Neural cell (in vitro differentiated cells): ENCODE results near the gene SMAD1. TPM values are rescaled to one million over a fixed set of nuclear protein-coding genes. Genes with fewer than 3 reads are reported as not detected.

Experiments used
- H2AFZ ChIP-seq: fragments of 200-600, 300-800 bp; sonication (generic), shearing (Covaris generic); 2 replicates; pipeline ENCODE4 v1.6.0; 2014; ENCODE audit warnings: low read depth, mild to moderate bottlenecking, antibody characterized with exemption, low read length, moderate library complexity
- H3F3A ChIP-seq: fragments of 200-600 bp; shearing (Covaris generic); 2 replicates; pipeline ENCODE4 v1.6.1; 2016; ENCODE audit warnings: mild to moderate bottlenecking, moderate library complexity, mixed read lengths, antibody characterized with exemption, low read length; ENCODE audit not compliant: insufficient read depth, poor library complexity, severe bottlenecking
- H3K27ac ChIP-seq: fragments of 200-600, 300-800 bp; sonication (generic), shearing (Covaris generic); 2 replicates; pipeline ENCODE4 v1.5.1; 2014; ENCODE audit warnings: mild to moderate bottlenecking, low read length, moderate library complexity
- H3K27me3 ChIP-seq: fragments of 300-800, 200-600 bp; sonication (generic), shearing (Covaris generic); 2 replicates; pipeline ENCODE4 v1.6.0; 2014; ENCODE audit warnings: mild to moderate bottlenecking, low read depth, low read length, moderate library complexity; ENCODE audit not compliant: insufficient read depth
- H3K36me3 ChIP-seq: fragments of 300-800, 200-600 bp; sonication (generic), shearing (Covaris generic); 2 replicates; pipeline ENCODE4 v1.5.1; 2014; ENCODE audit warnings: mild to moderate bottlenecking, antibody characterized with exemption, low read length, moderate library complexity; ENCODE audit not compliant: insufficient read depth
- H3K4me2 ChIP-seq: fragments of 300-800, 200-600 bp; sonication (generic), shearing (Covaris generic); 2 replicates; pipeline ENCODE4 v1.6.0; 2014; ENCODE audit warnings: mild to moderate bottlenecking, low read length
- H3K4me3 ChIP-seq: fragments of 300-800, 200-600 bp; sonication (generic), shearing (Covaris generic); 2 replicates; pipeline ENCODE4 v1.5.1; 2014; ENCODE audit warnings: mild to moderate bottlenecking, low read length, moderate library complexity
- H3K79me2 ChIP-seq: fragments of 200-600 bp; shearing (Covaris generic); replicated peaks from 2 replicates; pipeline ENCODE4 v1.6.0; 2014; ENCODE audit warnings: mild to moderate bottlenecking, low read length, moderate library complexity; ENCODE audit not compliant: insufficient read depth
- H3K9ac ChIP-seq: fragments of 300-800, 200-600 bp; sonication (generic), shearing (Covaris generic); 2 replicates; pipeline ENCODE4 v1.6.1; 2016; ENCODE audit warnings: mild to moderate bottlenecking, low read length, mixed read lengths
- H3K9me2 ChIP-seq: fragments of 200-600 bp; shearing (Covaris generic); 2 replicates; pipeline ENCODE4 v1.6.1; 2016; ENCODE audit warnings: mild to moderate bottlenecking, low read length, mixed read lengths; ENCODE audit not compliant: insufficient read depth
- H3K9me3 ChIP-seq: fragments of 200-600, 300-800 bp; sonication (generic), shearing (Covaris generic); 2 replicates; pipeline ENCODE4 v1.6.1; 2016; ENCODE audit warnings: mild to moderate bottlenecking, mixed run types, low read length, moderate library complexity, mixed read lengths
- H4K20me1 ChIP-seq: fragments of 200-600 bp; shearing (Covaris generic); 2 replicates; pipeline ENCODE4 v1.6.1; 2016; ENCODE audit warnings: mild to moderate bottlenecking, mixed run types; ENCODE audit not compliant: insufficient read depth
- CTCF ChIP-seq: fragments of 450-650 bp; IDR thresholded peaks from 2 replicates; pipeline ENCODE4 v1.5.1; 2014; ENCODE audit warnings: antibody characterized with exemption, mild to moderate bottlenecking, moderate library complexity; ENCODE audit not compliant: poor library complexity, severe bottlenecking
- EP300 ChIP-seq: fragments of 450-650 bp; conservative IDR thresholded peaks from 2 replicates; pipeline ENCODE4 v1.6.1; 2014; ENCODE audit warnings: antibody characterized with exemption, mild to moderate bottlenecking, moderate library complexity; ENCODE audit not compliant: poor library complexity, severe bottlenecking
- EZH2 ChIP-seq: fragments of 200-600, 300-800 bp; shearing (Covaris generic), sonication (generic); IDR thresholded peaks from 2 replicates; pipeline ENCODE4 v1.6.1; 2014; ENCODE audit warnings: antibody characterized with exemption, low read length, borderline replicate concordance, mild to moderate bottlenecking; ENCODE audit not compliant: insufficient read depth, poor library complexity, severe bottlenecking
- MXI1 ChIP-seq: fragments of 450-650 bp; conservative IDR thresholded peaks from 2 replicates; pipeline ENCODE4 v1.6.1; 2014; ENCODE audit warnings: antibody characterized with exemption, mild to moderate bottlenecking; ENCODE audit not compliant: poor library complexity, severe bottlenecking
- POLR2AphosphoS5 ChIP-seq: IDR thresholded peaks from 2 replicates; pipeline ENCODE4 v1.6.1; 2012
- RAD21 ChIP-seq: fragments of 450-650 bp; conservative IDR thresholded peaks from 2 replicates; pipeline ENCODE4 v1.6.1; 2014; ENCODE audit warnings: antibody characterized with exemption, mild to moderate bottlenecking, moderate library complexity
- SMC3 ChIP-seq: fragments of 450-650 bp; conservative IDR thresholded peaks from 2 replicates; pipeline ENCODE4 v1.6.1; 2014; ENCODE audit warnings: antibody characterized with exemption, mild to moderate bottlenecking, moderate library complexity; ENCODE audit not compliant: poor library complexity
- TAF1 ChIP-seq: IDR thresholded peaks from 2 replicates; pipeline ENCODE4 v1.6.1; 2012; ENCODE audit warnings: low read depth
- polyA plus RNA-seq: library from polyadenylated mRNA; depleted of rRNA; stranded (reverse); fragments of >200 nt; gene quantifications from 2 replicates; pipeline ENCODE4 v1.2.3, GENCODE V29; 2014
- TF ChIP-seq, protein P1 (sequence below): IDR thresholded peaks from 2 replicates; pipeline ENCODE4 v1.6.1; 2012; ENCODE audit warnings: borderline replicate concordance

Gene SMAD1
- polyA plus RNA-seq, 1 donor from 2014 or later = 31.7 TPM

DNA sequence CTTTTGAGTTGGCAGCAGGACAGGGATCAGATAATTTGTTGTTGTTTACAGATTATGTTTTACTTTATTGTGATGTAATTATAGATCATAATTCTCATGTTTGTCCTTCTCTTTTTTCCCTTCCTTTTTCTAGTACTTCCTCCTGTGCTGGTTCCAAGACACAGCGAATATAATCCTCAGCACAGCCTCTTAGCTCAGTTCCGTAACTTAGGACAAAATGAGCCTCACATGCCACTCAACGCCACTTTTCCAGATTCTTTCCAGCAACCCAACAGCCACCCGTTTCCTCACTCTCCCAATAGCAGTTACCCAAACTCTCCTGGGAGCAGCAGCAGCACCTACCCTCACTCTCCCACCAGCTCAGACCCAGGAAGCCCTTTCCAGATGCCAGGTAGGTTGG is 58.0 kb downstream of the SMAD1 start:
- Histone ChIP-seq H3K27ac (no peak overlapping the region), H3K79me2 (no peaks in the 10 kb centered on the region), H3K4me2 (no peak overlapping the region), H3K9me2 (no peaks in the 10 kb centered on the region), H2AFZ (no peak overlapping the region), H3K27me3 (no peaks in the 10 kb centered on the region), H3F3A (no peaks in the 10 kb centered on the region), H3K36me3 (peaks cover 6% of the 10 kb centered on the region), H3K9me3 (no peaks in the 10 kb centered on the region), H4K20me1 (no peaks in the 10 kb centered on the region), H3K9ac (no peak overlapping the region), H3K4me3 (no peak overlapping the region)
- TF ChIP-seq RAD21 (no peak), POLR2AphosphoS5 (no peak), SMC3 (no peak), MXI1 (no peak), TAF1 (no peak), CTCF (no peak), EP300 (no peak), EZH2 (no peak)
- TF ChIP-seq, protein P1, sequence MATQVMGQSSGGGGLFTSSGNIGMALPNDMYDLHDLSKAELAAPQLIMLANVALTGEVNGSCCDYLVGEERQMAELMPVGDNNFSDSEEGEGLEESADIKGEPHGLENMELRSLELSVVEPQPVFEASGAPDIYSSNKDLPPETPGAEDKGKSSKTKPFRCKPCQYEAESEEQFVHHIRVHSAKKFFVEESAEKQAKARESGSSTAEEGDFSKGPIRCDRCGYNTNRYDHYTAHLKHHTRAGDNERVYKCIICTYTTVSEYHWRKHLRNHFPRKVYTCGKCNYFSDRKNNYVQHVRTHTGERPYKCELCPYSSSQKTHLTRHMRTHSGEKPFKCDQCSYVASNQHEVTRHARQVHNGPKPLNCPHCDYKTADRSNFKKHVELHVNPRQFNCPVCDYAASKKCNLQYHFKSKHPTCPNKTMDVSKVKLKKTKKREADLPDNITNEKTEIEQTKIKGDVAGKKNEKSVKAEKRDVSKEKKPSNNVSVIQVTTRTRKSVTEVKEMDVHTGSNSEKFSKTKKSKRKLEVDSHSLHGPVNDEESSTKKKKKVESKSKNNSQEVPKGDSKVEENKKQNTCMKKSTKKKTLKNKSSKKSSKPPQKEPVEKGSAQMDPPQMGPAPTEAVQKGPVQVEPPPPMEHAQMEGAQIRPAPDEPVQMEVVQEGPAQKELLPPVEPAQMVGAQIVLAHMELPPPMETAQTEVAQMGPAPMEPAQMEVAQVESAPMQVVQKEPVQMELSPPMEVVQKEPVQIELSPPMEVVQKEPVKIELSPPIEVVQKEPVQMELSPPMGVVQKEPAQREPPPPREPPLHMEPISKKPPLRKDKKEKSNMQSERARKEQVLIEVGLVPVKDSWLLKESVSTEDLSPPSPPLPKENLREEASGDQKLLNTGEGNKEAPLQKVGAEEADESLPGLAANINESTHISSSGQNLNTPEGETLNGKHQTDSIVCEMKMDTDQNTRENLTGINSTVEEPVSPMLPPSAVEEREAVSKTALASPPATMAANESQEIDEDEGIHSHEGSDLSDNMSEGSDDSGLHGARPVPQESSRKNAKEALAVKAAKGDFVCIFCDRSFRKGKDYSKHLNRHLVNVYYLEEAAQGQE = no peak

DNA sequence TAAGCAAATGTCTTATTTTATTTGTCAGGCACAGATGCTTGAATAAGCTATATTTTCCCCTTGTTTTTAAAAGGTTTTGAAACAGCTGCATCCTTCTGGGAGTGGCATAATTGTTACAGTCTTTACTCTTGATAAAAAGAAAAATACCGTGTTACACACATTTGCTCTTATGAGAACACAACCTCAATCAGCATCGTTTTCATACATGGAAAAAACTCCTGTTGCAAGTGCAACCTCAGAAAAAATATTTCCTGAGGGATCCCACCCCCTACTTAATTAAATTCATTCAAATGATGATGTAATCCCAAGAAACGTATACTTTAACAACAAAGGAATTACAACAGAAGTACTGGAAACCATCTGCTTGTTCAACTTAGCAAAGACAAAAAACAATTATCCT is 58.6 kb downstream of the SMAD1 start:
- peaks cover 6% of the 10 kb centered on the region for H3K36me3 ChIP-seq
- no peaks in the 10 kb centered on the region for H3K27me3 ChIP-seq
- H4K20me1 ChIP-seq = no peaks in the 10 kb centered on the region
- H3F3A ChIP-seq = no peaks in the 10 kb centered on the region
- H3K4me3 ChIP-seq = no peak overlapping the region
- H3K79me2 ChIP-seq = no peaks in the 10 kb centered on the region
- H3K9ac ChIP-seq = no peak overlapping the region
- TF ChIP-seq MXI1 (no peak), POLR2AphosphoS5 (no peak), RAD21 (no peak), EP300 (no peak), SMC3 (no peak), CTCF (no peak), EZH2 (no peak), TAF1 (no peak)
- TF ChIP-seq, protein P1 = no peak
- no peak overlapping the region for H3K27ac ChIP-seq
- no peak overlapping the region for H3K4me2 ChIP-seq
- H2AFZ ChIP-seq = no peak overlapping the region
- H3K9me3 ChIP-seq = no peaks in the 10 kb centered on the region
- H3K9me2 ChIP-seq = no peaks in the 10 kb centered on the region
